Panc1 (cell line): Measurements from ENCODE around the gene NT5DC1. TPM values are rescaled to one million over a fixed set of nuclear protein-coding genes. Genes with fewer than 3 reads are reported as not detected.

Experiments
- ATAC-seq: fragments of 200-7000 bp; cut with Tn5 transposase; 2 replicates; pipeline ENCODE4 v1.9.1; 2020; ENCODE audit warnings: mild to moderate bottlenecking, moderate library complexity
- BruUV-seq: library from RNA; stranded (reverse); fragments of 400-500 nt; replicated peaks from 2 replicates; lab custom pipeline; 2021; lab: Mats Ljungman, UMichigan
- CTCF ChIA-PET: fragments of 300-600 bp; sonication (Branson Sonifier 250); formaldehyde crosslinking; loops from one replicate; lab custom pipeline; 2022; ENCODE audit warnings: antibody characterized with exemption; lab: Charles Lee
- POLR2A ChIA-PET: fragments of 300-600 bp; sonication (Branson Sonifier 250); formaldehyde crosslinking; loops from one replicate; lab custom pipeline; 2022; ENCODE audit warnings: antibody characterized with exemption; lab: Charles Lee
- DNase-seq: peaks from one replicate; pipeline ENCODE4 v3.0.0-alpha.2; 2010; ENCODE audit warnings: low read depth, low spot score
- H3K27ac ChIP-seq: 2 replicates; pipeline ENCODE4 v1.5.1; 2011; ENCODE audit warnings: mild to moderate bottlenecking, low read length, inconsistent platforms
- H3K27me3 ChIP-seq: fragments of 200-500 bp; sonication (Bioruptor generic); 2 replicates; pipeline ENCODE4 v1.6.0; 2014; ENCODE audit warnings: low read length, inconsistent platforms; ENCODE audit not compliant: control insufficient read depth, insufficient read depth
- H3K36me3 ChIP-seq: fragments of 200-500 bp; sonication (Bioruptor generic); 2 replicates; pipeline ENCODE4 v1.5.1; 2014; ENCODE audit warnings: inconsistent platforms, mild to moderate bottlenecking, low read length, moderate library complexity; ENCODE audit not compliant: control insufficient read depth, insufficient read depth
- H3K4me1 ChIP-seq: 2 replicates; pipeline ENCODE4 v1.5.1; 2011; ENCODE audit warnings: inconsistent platforms, mild to moderate bottlenecking, low read length, moderate library complexity; ENCODE audit not compliant: control insufficient read depth, insufficient read depth
- H3K4me3 ChIP-seq, 2 experiments: 2 replicates each; pipeline ENCODE4 v1.5.1; 2011 to 2012; ENCODE audit warnings: low read depth in 2 of 2, low read length in 2 of 2, mild to moderate bottlenecking in 2 of 2, inconsistent platforms in 1 of 2, moderate library complexity in 1 of 2
- H3K9me3 ChIP-seq: fragments of 200-500 bp; sonication (Bioruptor generic); 2 replicates; pipeline ENCODE4 v1.5.1; 2014; ENCODE audit warnings: low read depth, mild to moderate bottlenecking, inconsistent platforms, low read length, moderate library complexity; ENCODE audit not compliant: control insufficient read depth, insufficient read depth
- POLR2AphosphoS5 ChIP-seq: IDR thresholded peaks from 2 replicates; pipeline ENCODE4 v1.6.1; 2012; ENCODE audit warnings: mild to moderate bottlenecking, low read depth, low read length, moderate library complexity
- SIN3A ChIP-seq: IDR thresholded peaks from 2 replicates; pipeline ENCODE4 v1.6.1; 2012; ENCODE audit warnings: low read depth, mild to moderate bottlenecking, low read length, moderate library complexity, borderline replicate concordance; ENCODE audit not compliant: insufficient read depth
- TCF7L2 ChIP-seq: IDR thresholded peaks from 2 replicates; pipeline ENCODE4 v1.6.1; 2011; ENCODE audit warnings: mild to moderate bottlenecking, low read depth, low read length, inconsistent platforms
- in situ Hi-C: cut with HindIII; loops from 2 replicates; pipeline ENCODE4 v1.10.0; 2016; ENCODE audit warnings: low sequenced_read_pairs, low pct_unique_long_range_greater_than_20kb
- intact Hi-C: fragments of 100-400 bp; cut with micrococcal nuclease; formaldehyde crosslinking; loops from one replicate; pipeline ENCODE4 v1.10.0; 2022; ENCODE audit not compliant: unreplicated experiment
- total RNA-seq: library from RNA; stranded (reverse); gene quantifications from one replicate; pipeline ENCODE4 v1.2.1, GENCODE V29; 2021; ENCODE audit not compliant: unreplicated experiment
- TF ChIP-seq, protein P1 (sequence below): fragments of 450-650 bp; IDR thresholded peaks from 2 replicates; pipeline ENCODE4 v1.5.1; 2017; ENCODE audit warnings: mild to moderate bottlenecking
- TF ChIP-seq, protein P2 (sequence below), 2 experiments: IDR thresholded peaks; 2 replicates each; pipeline ENCODE4 v1.6.1; 2011 to 2012; ENCODE audit warnings: low read depth in 2 of 2, control low read depth in 1 of 2, low read length in 1 of 2, mild to moderate bottlenecking in 1 of 2, moderate library complexity in 1 of 2; ENCODE audit not compliant: insufficient read depth in 1 of 2

The NT5DC1 gene
- total RNA-seq, 1 experiment from 2014 or later = 79.1 TPM

DNA sequence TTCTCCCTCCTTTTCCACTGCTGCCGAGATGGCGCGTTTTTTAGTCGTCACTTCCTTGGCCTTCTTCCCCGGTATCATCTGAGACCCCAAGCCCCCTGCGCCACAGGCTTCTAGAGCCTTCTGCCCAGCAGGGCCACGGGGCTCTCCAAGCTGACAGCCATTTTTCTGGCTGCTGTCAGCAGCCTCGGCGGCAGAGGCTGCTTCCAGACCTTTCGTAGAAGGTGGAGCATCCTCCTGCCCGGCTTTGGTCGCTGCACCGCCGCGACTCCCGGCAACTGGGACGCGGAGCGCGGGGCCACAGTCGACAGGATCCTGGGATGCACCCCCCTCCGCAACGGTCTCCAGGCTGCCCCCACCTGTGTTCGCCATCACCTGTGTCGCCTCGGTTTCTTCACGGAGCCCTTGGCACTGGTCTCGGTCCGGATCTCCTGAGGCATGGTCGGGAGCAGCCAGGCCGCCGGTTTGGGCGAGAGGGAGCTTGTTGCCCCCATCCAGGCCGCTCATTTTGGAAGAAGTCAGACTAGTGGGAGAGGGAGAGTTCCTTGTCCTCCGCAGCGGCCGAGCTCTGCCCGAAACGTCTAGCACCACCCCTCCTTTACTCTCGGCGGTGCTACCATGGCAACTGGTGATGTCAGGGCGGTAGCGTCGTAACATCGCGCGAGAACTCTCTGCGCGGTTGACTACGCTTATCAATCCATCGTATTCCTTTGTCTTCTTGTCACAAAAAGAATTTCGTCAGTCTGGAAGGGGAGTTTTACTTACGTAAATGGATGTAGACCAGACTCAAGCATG lies 153.0 kb downstream of the NT5DC1 start, which contains the start of gene TSPYL4:
Gene TSPYL4 (minus strand): TSS at position 571 of the 792 bp plus-strand sequence. CDS start 67 bp downstream, at position 504.
- BruUV-seq = no TSS peak
- ChIA-PET CTCF (no interaction called here), POLR2A (interaction anchor here (0.6 kb wide), 1 partner anchor 119 kb away, joined by 5 read pairs; no protein-coding TSS in a partner anchor)
- ATAC-seq (peak; percentile 99), DNase-seq (peak; percentile 93)
- Histone ChIP-seq H3K36me3 (no peaks in the 10 kb centered on the region; the same call in 1 of the 2 replicates), H3K4me3 (peak within 1 kb of the TSS; percentile 96 to 97), H3K27me3 (no peaks in the 10 kb centered on the region), H3K27ac (peak within 1 kb of the TSS; percentile 99), H3K4me1 (peaks cover 32% of the 10 kb centered on the region), H3K9me3 (no peaks in the 10 kb centered on the region)
- TF ChIP-seq, protein P1, sequence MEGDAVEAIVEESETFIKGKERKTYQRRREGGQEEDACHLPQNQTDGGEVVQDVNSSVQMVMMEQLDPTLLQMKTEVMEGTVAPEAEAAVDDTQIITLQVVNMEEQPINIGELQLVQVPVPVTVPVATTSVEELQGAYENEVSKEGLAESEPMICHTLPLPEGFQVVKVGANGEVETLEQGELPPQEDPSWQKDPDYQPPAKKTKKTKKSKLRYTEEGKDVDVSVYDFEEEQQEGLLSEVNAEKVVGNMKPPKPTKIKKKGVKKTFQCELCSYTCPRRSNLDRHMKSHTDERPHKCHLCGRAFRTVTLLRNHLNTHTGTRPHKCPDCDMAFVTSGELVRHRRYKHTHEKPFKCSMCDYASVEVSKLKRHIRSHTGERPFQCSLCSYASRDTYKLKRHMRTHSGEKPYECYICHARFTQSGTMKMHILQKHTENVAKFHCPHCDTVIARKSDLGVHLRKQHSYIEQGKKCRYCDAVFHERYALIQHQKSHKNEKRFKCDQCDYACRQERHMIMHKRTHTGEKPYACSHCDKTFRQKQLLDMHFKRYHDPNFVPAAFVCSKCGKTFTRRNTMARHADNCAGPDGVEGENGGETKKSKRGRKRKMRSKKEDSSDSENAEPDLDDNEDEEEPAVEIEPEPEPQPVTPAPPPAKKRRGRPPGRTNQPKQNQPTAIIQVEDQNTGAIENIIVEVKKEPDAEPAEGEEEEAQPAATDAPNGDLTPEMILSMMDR = no peak
- peak; percentile 49 for TF ChIP-seq TCF7L2
- peak; percentile 76; the same call in 1 of the 2 replicates for TF ChIP-seq SIN3A
- TF ChIP-seq POLR2AphosphoS5 = peak; percentile 92
- intact Hi-C loops = no loop called here
- in situ Hi-C loops = no loop called here

DNA sequence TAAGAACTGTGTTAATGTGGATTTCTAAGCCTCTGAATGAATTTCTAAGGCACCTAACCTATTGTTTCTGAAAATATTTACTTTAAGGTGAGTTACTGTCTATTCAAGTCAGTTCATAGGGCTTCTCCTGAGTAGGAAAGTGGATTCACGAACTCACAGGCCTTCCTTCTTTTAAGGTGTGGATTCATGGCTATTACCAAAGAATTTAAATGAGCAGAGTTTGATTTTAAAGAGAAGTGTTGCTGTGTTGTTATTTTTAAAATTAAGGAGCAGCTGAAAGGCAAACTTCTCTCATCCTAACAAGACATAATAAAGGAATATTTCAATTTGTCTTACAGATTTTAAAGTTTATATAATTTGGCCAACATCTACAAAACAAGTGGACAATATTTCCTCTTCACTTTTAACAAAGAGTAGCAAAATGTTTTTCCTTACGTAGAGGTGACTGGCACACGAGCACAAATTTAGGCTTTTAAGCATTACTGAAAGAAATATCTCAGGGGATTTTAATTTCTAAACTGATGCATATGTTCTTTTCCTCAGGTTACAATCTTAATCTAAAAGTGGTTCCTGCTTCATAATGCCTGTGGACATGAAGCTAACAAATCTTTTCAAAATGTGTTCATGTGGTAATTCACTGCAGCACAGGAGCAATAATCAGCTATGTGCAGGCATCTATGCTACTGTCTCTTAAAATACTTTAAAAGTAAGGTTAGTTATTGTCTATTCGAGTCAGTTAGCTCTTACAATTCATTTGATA lies 153.8 kb downstream of the NT5DC1 start:
- H3K9me3 ChIP-seq = no peaks in the 10 kb centered on the region
- intact Hi-C loops = no loop called here
- no peak for TF ChIP-seq TCF7L2
- TF ChIP-seq, protein P1 = no peak
- no peak for TF ChIP-seq SIN3A
- TF ChIP-seq, protein P2, sequence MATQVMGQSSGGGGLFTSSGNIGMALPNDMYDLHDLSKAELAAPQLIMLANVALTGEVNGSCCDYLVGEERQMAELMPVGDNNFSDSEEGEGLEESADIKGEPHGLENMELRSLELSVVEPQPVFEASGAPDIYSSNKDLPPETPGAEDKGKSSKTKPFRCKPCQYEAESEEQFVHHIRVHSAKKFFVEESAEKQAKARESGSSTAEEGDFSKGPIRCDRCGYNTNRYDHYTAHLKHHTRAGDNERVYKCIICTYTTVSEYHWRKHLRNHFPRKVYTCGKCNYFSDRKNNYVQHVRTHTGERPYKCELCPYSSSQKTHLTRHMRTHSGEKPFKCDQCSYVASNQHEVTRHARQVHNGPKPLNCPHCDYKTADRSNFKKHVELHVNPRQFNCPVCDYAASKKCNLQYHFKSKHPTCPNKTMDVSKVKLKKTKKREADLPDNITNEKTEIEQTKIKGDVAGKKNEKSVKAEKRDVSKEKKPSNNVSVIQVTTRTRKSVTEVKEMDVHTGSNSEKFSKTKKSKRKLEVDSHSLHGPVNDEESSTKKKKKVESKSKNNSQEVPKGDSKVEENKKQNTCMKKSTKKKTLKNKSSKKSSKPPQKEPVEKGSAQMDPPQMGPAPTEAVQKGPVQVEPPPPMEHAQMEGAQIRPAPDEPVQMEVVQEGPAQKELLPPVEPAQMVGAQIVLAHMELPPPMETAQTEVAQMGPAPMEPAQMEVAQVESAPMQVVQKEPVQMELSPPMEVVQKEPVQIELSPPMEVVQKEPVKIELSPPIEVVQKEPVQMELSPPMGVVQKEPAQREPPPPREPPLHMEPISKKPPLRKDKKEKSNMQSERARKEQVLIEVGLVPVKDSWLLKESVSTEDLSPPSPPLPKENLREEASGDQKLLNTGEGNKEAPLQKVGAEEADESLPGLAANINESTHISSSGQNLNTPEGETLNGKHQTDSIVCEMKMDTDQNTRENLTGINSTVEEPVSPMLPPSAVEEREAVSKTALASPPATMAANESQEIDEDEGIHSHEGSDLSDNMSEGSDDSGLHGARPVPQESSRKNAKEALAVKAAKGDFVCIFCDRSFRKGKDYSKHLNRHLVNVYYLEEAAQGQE (IDR thresholded peaks at IDR 0.05; ENCODE audit: insufficient read depth in 1 of 2, low read depth in 2 of 2, low read length in 1 of 2) = no peak
- no peak for TF ChIP-seq POLR2AphosphoS5

More for the DNA sequence above, 153.8 kb downstream of the NT5DC1 start:
- in situ Hi-C loops = no loop called here
- CTCF ChIA-PET = interaction anchor here (0.6 kb wide), 1 partner anchor 119 kb away, joined by 6 read pairs; no protein-coding TSS in a partner anchor
- POLR2A ChIA-PET = interaction anchor here (0.6 kb wide), 1 partner anchor 118 kb away, joined by 5 read pairs; no protein-coding TSS in a partner anchor
- H3K36me3 ChIP-seq = no peaks in the 10 kb centered on the region; the same call in 1 of the 2 replicates
- peak overlapping the region; percentile 99 for H3K27ac ChIP-seq
- DNase-seq (no peak), ATAC-seq (peak; percentile 15)
- H3K27me3 ChIP-seq = no peaks in the 10 kb centered on the region
- peak overlapping the region; percentile 96 to 97 for H3K4me3 ChIP-seq
- peaks cover 32% of the 10 kb centered on the region for H3K4me1 ChIP-seq
- BruUV-seq = TSS peak; percentile 96
